ENCODE measurements around the gene COL5A1. TPM values are rescaled to one million over a fixed set of nuclear protein-coding genes. Genes with fewer than 3 reads are reported as not detected.
A peak's percentile ranks its signal among the peaks of the same experiment; 100 is the strongest.

Gene COL5A1
- total RNA-seq, 5 donors from 2014 or later (not counting 1 experiment from before 2014, with no cell fraction given) = 0.18 to 2.3 (median 1.7) TPM

- no peaks in the 10 kb centered on the region for H3K9me3 ChIP-seq
- WGBS (ENCODE audit: insufficient coverage) = 92% methylated on average over 8 of the region's 9 CpGs
- ATAC-seq (replicated peaks in 1 of 4) (no peak), DNase-seq (no peak)
- no peak overlapping the region for H3K4me3 Mint-ChIP-seq
- no peaks in the 10 kb centered on the region for H3K36me3 ChIP-seq (ENCODE audit: control insufficient read depth in 2 of 2, extremely low read depth in 1 of 2, insufficient read depth in 1 of 2, low read length in 1 of 2)
- no peaks in the 10 kb centered on the region for H3K4me1 ChIP-seq (ENCODE audit: control insufficient read depth in 1 of 2, extremely low read depth in 1 of 2, insufficient read depth in 2 of 2, low read length in 2 of 2)
- H3K27ac ChIP-seq (ENCODE audit: low read length) = no peak overlapping the region
- no peak overlapping the region for H3K4me3 ChIP-seq (ENCODE audit: control insufficient read depth in 1 of 2, extremely low read depth in 1 of 2, low read length in 1 of 2)
- no peak overlapping the region for H3K27ac Mint-ChIP-seq
- H3K9me3 Mint-ChIP-seq = no peaks in the 10 kb centered on the region
- peaks cover under 1 to 6% of the 10 kb centered on the region in 2 donors for H3K27me3 Mint-ChIP-seq
- no peaks in the 10 kb centered on the region for H3K4me1 Mint-ChIP-seq
- peaks cover 0 to 45% of the 10 kb centered on the region in 2 experiments for H3K27me3 ChIP-seq (replicated peaks in 1 of 2; ENCODE audit: control insufficient read depth in 2 of 2, extremely low read depth in 1 of 2, insufficient read depth in 2 of 2, low read length in 1 of 2)
- POLR2A ChIA-PET = no interaction called here
- no peaks in the 10 kb centered on the region for H3K36me3 Mint-ChIP-seq
- CTCF ChIA-PET = no interaction called here
These were observed 209.0 kb downstream of the COL5A1 start for GRCh38 chr9:134850611-134851010.

GRCh38 chr9:134851020-134851419 is 209.4 kb downstream of the COL5A1 start:
- peak in 1 of 35 experiments; percentile 3 for DNase-seq
- ChIA-PET CTCF (no interaction called here), POLR2A (no interaction called here)
- Mint-ChIP-seq H3K36me3 (no peaks in the 10 kb centered on the region), H3K27me3 (peaks cover 4 to 9% of the 10 kb centered on the region in 2 donors), H3K4me3 (no peak overlapping the region), H3K4me1 (no peaks in the 10 kb centered on the region), H3K9me3 (no peaks in the 10 kb centered on the region), H3K27ac (no peak overlapping the region)
- no peaks in the 10 kb centered on the region for H3K4me1 ChIP-seq (ENCODE audit: control insufficient read depth in 1 of 2, extremely low read depth in 1 of 2, insufficient read depth in 2 of 2, low read length in 2 of 2)
- no peak overlapping the region for H3K4me3 ChIP-seq (ENCODE audit: control insufficient read depth in 1 of 2, extremely low read depth in 1 of 2, low read length in 1 of 2)
- H3K27ac ChIP-seq (ENCODE audit: low read length) = no peak overlapping the region
- peaks cover 0 to 49% of the 10 kb centered on the region in 2 experiments for H3K27me3 ChIP-seq (replicated peaks in 1 of 2; ENCODE audit: control insufficient read depth in 2 of 2, extremely low read depth in 1 of 2, insufficient read depth in 2 of 2, low read length in 1 of 2)
- no peaks in the 10 kb centered on the region for H3K36me3 ChIP-seq (ENCODE audit: control insufficient read depth in 2 of 2, extremely low read depth in 1 of 2, insufficient read depth in 1 of 2, low read length in 1 of 2)
- H3K9me3 ChIP-seq = no peaks in the 10 kb centered on the region
- WGBS (ENCODE audit: insufficient coverage) = 50% methylated on average over 2 of the region's 12 CpGs
- no peak for ATAC-seq (replicated peaks in 1 of 4)

- no peak overlapping the region for H3K4me3 Mint-ChIP-seq
- POLR2A ChIA-PET = no interaction called here
These were observed 211.5 kb downstream of the COL5A1 start for GRCh38 chr9:134852906-134853654.

GRCh38 chr9:134853893-134854292 is 212.3 kb downstream of the COL5A1 start:
- Mint-ChIP-seq H3K9me3 (peaks cover 0 to 5% (median 5%) of the 10 kb centered on the region in 3 donors), H3K4me1 (no peaks in the 10 kb centered on the region), H3K4me3 (no peak overlapping the region), H3K27me3 (peaks cover 12 to 33% of the 10 kb centered on the region in 2 donors), H3K36me3 (no peaks in the 10 kb centered on the region), H3K27ac (no peak overlapping the region)
- ATAC-seq (replicated peaks in 1 of 4) (no peak), DNase-seq (no peak)
- ChIA-PET POLR2A (no interaction called here), CTCF (no interaction called here)
- Histone ChIP-seq H3K4me1 (ENCODE audit: control insufficient read depth in 1 of 2, extremely low read depth in 1 of 2, insufficient read depth in 2 of 2, low read length in 2 of 2) (no peaks in the 10 kb centered on the region), H3K36me3 (ENCODE audit: control insufficient read depth in 2 of 2, extremely low read depth in 1 of 2, insufficient read depth in 1 of 2, low read length in 1 of 2) (no peaks in the 10 kb centered on the region), H3K9me3 (no peaks in the 10 kb centered on the region), H3K4me3 (ENCODE audit: control insufficient read depth in 1 of 2, extremely low read depth in 1 of 2, low read length in 1 of 2) (no peak overlapping the region), H3K27ac (ENCODE audit: low read length) (no peak overlapping the region), H3K27me3 (replicated peaks in 1 of 2; ENCODE audit: control insufficient read depth in 2 of 2, extremely low read depth in 1 of 2, insufficient read depth in 2 of 2, low read length in 1 of 2) (peaks cover 0 to 43% of the 10 kb centered on the region in 2 experiments)
- WGBS (ENCODE audit: insufficient coverage) = 89% methylated on average over 6 of the region's 6 CpGs

More at GRCh38 chr9:134852906-134853654, 211.5 kb downstream of the COL5A1 start:
- DNase-seq = peak in 1 of 35 experiments; percentile 22
- H3K27ac ChIP-seq (ENCODE audit: low read length) = no peak overlapping the region
- no peaks in the 10 kb centered on the region for H3K36me3 Mint-ChIP-seq
- H3K9me3 Mint-ChIP-seq = peaks cover 0 to 5% (median 5%) of the 10 kb centered on the region in 3 donors
- ATAC-seq (replicated peaks in 1 of 4) = no peak
- H3K4me1 Mint-ChIP-seq = no peaks in the 10 kb centered on the region
- peaks cover 0 to 41% of the 10 kb centered on the region in 2 experiments for H3K27me3 ChIP-seq (replicated peaks in 1 of 2; ENCODE audit: control insufficient read depth in 2 of 2, extremely low read depth in 1 of 2, insufficient read depth in 2 of 2, low read length in 1 of 2)
- CTCF ChIA-PET = no interaction called here
- no peak overlapping the region for H3K27ac Mint-ChIP-seq
- no peaks in the 10 kb centered on the region for H3K36me3 ChIP-seq (ENCODE audit: control insufficient read depth in 2 of 2, extremely low read depth in 1 of 2, insufficient read depth in 1 of 2, low read length in 1 of 2)
- no peaks in the 10 kb centered on the region for H3K9me3 ChIP-seq
- no peaks in the 10 kb centered on the region for H3K4me1 ChIP-seq (ENCODE audit: control insufficient read depth in 1 of 2, extremely low read depth in 1 of 2, insufficient read depth in 2 of 2, low read length in 2 of 2)
- H3K27me3 Mint-ChIP-seq = peaks cover 12 to 25% of the 10 kb centered on the region in 2 donors
- H3K4me3 ChIP-seq (ENCODE audit: control insufficient read depth in 1 of 2, extremely low read depth in 1 of 2, low read length in 1 of 2) = no peak overlapping the region
- 80% methylated on average over 4 of the region's 6 CpGs for WGBS (ENCODE audit: insufficient coverage)

- no peaks in the 10 kb centered on the region for H3K9me3 ChIP-seq
- H3K9me3 Mint-ChIP-seq = peaks cover 0 to 5% (median 5%) of the 10 kb centered on the region in 3 donors
- H3K4me3 ChIP-seq (ENCODE audit: control insufficient read depth in 1 of 2, extremely low read depth in 1 of 2, low read length in 1 of 2) = no peak overlapping the region
- ChIA-PET CTCF (no interaction called here), POLR2A (no interaction called here)
- H3K27ac Mint-ChIP-seq = no peak overlapping the region
- ATAC-seq (replicated peaks in 1 of 4) = no peak
- WGBS (ENCODE audit: insufficient coverage) = 100% methylated on average over 3 of the region's 11 CpGs
- no peak overlapping the region for H3K4me3 Mint-ChIP-seq
- H3K27me3 ChIP-seq (replicated peaks in 1 of 2; ENCODE audit: control insufficient read depth in 2 of 2, extremely low read depth in 1 of 2, insufficient read depth in 2 of 2, low read length in 1 of 2) = peaks cover 0 to 43% of the 10 kb centered on the region in 2 experiments
- no peaks in the 10 kb centered on the region for H3K4me1 Mint-ChIP-seq
- DNase-seq = peak in 1 of 35 experiments; percentile 7
- H3K36me3 Mint-ChIP-seq = no peaks in the 10 kb centered on the region
- H3K27ac ChIP-seq (ENCODE audit: low read length) = no peak overlapping the region
- no peaks in the 10 kb centered on the region for H3K36me3 ChIP-seq (ENCODE audit: control insufficient read depth in 2 of 2, extremely low read depth in 1 of 2, insufficient read depth in 1 of 2, low read length in 1 of 2)
- H3K4me1 ChIP-seq (ENCODE audit: control insufficient read depth in 1 of 2, extremely low read depth in 1 of 2, insufficient read depth in 2 of 2, low read length in 2 of 2) = no peaks in the 10 kb centered on the region
- H3K27me3 Mint-ChIP-seq = peaks cover 12 to 35% of the 10 kb centered on the region in 2 donors
These were observed 213.0 kb downstream of the COL5A1 start for GRCh38 chr9:134854541-134854981.

GRCh38 chr9:134855231-134855899 is 213.8 kb downstream of the COL5A1 start:
- H3K9me3 ChIP-seq = no peaks in the 10 kb centered on the region
- peaks cover 0 to 43% of the 10 kb centered on the region in 2 experiments for H3K27me3 ChIP-seq (replicated peaks in 1 of 2; ENCODE audit: control insufficient read depth in 2 of 2, extremely low read depth in 1 of 2, insufficient read depth in 2 of 2, low read length in 1 of 2)
- Mint-ChIP-seq H3K4me1 (no peaks in the 10 kb centered on the region), H3K27ac (no peak overlapping the region), H3K36me3 (no peaks in the 10 kb centered on the region), H3K9me3 (peaks cover 0 to 5% (median 5%) of the 10 kb centered on the region in 3 donors), H3K4me3 (no peak overlapping the region), H3K27me3 (peaks cover 12 to 35% of the 10 kb centered on the region in 2 donors)
- H3K4me3 ChIP-seq (ENCODE audit: control insufficient read depth in 1 of 2, extremely low read depth in 1 of 2, low read length in 1 of 2) = no peak overlapping the region
- H3K36me3 ChIP-seq (ENCODE audit: control insufficient read depth in 2 of 2, extremely low read depth in 1 of 2, insufficient read depth in 1 of 2, low read length in 1 of 2) = no peaks in the 10 kb centered on the region
- POLR2A ChIA-PET = no interaction called here
- CTCF ChIA-PET = no interaction called here
- WGBS (ENCODE audit: insufficient coverage) = 78% methylated on average over 17 of the region's 18 CpGs
- no peaks in the 10 kb centered on the region for H3K4me1 ChIP-seq (ENCODE audit: control insufficient read depth in 1 of 2, extremely low read depth in 1 of 2, insufficient read depth in 2 of 2, low read length in 2 of 2)
- DNase-seq (peak in 1 of 35 experiments; percentile 20), ATAC-seq (replicated peaks in 1 of 4) (no peak)
- no peak overlapping the region for H3K27ac ChIP-seq (ENCODE audit: low read length)

All from T-cell (primary cell).